LNCAP (cell line): Measurements from ENCODE around the gene EPYC.

Experiments used
- TF ChIP-seq, protein P1 (sequence below): fragments of 450-650 bp; IDR thresholded peaks from 2 replicates; pipeline ENCODE4 v1.5.1; 2017; ENCODE audit warnings: mild to moderate bottlenecking

Gene EPYC

DNA sequence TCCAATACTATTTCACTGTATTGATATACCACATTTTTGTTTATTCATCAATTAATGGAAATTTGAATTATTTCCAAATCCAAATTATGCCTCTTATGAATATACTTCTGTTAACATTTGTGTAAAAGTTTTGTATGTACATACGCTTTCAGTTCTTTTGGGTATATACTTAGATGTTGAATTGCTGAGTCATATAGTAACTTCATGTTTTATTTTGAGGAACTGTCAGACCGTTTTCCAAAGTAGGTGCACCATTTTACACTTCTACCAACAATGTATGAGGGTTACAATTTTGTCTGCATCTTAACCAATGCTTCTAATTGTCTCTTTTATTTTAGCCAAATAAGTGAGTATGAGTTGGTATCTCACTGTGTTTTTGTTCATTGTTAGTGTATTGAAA is 39.6 kb downstream of the EPYC start:
- TF ChIP-seq, protein P1, sequence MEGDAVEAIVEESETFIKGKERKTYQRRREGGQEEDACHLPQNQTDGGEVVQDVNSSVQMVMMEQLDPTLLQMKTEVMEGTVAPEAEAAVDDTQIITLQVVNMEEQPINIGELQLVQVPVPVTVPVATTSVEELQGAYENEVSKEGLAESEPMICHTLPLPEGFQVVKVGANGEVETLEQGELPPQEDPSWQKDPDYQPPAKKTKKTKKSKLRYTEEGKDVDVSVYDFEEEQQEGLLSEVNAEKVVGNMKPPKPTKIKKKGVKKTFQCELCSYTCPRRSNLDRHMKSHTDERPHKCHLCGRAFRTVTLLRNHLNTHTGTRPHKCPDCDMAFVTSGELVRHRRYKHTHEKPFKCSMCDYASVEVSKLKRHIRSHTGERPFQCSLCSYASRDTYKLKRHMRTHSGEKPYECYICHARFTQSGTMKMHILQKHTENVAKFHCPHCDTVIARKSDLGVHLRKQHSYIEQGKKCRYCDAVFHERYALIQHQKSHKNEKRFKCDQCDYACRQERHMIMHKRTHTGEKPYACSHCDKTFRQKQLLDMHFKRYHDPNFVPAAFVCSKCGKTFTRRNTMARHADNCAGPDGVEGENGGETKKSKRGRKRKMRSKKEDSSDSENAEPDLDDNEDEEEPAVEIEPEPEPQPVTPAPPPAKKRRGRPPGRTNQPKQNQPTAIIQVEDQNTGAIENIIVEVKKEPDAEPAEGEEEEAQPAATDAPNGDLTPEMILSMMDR: no peak

DNA sequence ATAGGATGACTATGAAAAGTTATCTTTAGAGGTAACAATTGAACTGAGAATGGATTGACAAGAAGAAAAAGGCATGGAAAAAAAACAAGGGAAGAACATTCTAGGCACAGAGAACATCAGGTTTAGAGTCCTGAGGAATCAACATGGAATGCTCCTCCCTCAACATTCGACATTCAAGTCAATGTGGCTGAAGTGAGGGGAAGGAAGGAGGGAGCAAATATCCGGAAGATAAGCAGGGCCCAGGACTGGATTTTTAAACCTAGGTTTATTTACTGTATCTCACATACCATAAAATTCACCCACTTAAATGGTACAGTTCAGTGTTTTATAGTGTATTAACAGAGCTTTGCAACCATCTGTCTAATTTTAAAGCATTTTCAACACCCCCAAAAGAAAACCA is 40.2 kb downstream of the EPYC start:
- TF ChIP-seq, protein P1: no peak

DNA sequence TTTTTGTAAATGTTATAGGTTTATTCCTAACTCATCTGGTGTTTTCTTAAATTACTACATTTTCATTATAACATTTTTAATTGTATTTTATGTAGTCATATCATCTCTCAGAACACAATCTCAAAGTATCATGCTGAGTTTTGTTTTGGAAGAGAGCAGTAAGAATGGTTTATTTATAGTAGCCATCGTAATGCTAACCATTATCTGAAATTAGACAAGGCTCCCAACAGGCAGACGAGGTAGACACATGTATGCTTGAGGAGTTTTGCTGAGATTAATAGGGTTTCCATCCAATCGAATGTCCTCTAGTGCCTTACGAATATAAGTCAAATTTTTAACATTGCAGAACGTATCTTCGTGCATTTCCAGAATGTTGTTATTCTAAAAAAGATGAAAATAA is 40.8 kb downstream of the EPYC start:
- TF ChIP-seq, protein P1: no peak

DNA sequence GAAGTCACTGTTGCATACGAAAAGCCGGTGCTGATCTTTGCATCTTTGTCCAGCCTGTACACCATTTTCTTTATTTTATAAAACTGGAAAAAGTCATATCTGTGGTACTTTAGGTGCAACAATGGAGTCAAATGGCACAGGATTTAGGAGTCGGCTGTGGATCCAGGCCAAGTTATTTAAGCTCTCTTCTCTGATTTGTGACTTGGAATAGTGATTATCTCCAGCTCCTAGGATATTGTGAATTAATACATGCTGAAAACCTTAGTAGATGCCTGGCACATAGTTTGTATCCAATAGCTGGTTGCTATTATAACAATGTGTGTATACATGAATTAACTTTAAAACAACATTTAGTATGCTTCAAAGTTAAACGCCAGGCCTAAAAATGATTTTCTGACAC is 43.6 kb downstream of the EPYC start:
- TF ChIP-seq, protein P1: no peak

DNA sequence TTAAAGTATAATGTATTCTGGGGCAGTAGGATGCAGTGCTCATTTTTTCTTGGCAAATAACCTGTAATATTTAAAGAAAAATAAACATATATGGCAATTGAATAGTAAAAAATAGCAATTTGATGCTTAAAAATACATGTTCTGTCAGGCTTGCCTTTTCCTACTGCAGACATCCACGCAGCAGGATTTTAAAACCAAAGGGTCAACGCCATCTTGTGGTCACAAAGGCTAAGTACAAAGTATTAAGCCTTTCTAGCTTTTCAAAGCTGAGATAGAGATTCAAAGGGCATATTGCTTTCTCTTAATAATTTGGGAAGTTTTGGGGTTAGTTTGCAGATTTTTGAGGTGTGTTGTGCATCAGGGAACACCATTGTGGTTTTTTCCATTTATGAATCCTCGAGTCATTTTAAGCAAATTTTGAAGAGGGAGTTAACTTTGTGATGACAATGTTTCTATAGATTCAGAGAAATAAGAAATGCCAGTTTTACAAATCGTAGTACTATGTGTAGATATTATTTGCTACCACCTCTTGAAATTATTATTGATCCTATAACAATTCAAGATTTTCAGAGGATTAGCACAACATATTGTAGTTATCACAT is 45.1 kb downstream of the EPYC start:
- TF ChIP-seq, protein P1: peak; percentile 68

DNA sequence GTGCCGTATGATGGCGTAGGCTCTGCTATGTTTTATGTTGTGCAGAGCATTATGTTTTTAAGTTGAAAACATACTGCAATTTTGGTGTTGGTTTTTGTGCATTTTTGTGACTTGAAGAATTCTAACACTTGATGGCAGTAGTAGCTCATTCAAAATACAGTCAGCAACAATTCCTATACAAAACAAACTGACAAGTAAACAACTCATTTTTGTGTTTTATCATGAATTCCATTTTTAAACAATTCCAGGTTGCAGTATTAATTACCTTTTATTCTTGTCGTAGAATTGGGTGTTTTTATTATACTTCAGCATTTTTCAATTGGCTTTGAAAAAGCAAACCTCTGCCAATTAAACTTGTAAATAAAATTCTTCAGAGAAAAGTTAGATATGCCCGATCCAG is 45.7 kb downstream of the EPYC start:
- TF ChIP-seq, protein P1: peak; percentile 9; the same call in 1 of the 2 replicates

DNA sequence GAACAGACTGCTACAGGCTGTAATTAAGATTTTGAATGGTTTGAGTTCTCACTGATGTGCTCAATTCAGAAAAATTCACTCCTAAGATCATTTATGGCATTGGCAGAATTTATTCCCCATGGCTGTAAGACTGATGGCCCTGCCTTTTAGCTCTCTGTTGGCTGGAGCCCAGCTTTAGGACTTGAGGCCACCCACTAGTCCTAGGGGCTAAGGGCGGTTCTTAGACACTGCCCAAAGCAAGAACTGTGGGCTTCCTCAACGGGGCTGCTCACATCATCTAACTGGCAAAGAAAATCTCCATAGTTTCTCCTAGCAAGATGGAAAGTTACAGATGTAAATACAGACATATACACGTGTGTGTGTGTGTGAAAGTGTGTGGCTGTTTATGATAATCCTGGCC is 46.4 kb downstream of the EPYC start:
- TF ChIP-seq, protein P1: no peak

DNA sequence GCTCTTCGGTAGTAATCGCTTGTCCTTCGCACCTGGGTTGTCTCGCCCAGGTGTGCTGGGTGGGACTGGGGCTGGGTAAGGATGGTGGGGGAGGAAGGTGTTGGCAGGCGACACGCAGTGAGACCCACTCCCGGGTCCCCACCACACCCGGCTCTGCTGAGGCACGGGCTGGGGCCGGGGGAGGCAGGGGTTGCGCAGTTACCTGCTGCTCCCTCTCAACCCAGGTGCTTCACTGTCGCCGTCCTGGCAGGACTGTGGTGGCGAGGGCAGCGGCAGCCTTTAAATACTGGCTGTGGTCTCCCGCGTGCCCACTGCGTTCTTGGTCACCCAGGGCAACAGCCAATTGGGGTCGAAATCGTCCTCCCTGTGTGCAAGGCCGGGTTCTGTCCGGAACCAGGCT is 49.9 kb downstream of the EPYC start, which contains the start of gene CCER1:
Gene CCER1, minus strand, starts transcription at position 256 of the 400 bp plus-strand sequence. CDS start 434 bp downstream, outside the sequence.
- TF ChIP-seq, protein P1: no peak
